ENCODE data around the gene RNASE13. TPM values are rescaled to one million over a fixed set of nuclear protein-coding genes. Genes with fewer than 3 reads are reported as not detected.

RNASE13 gene
- total and polyA plus RNA-seq, 4 donors = not detected

DNA sequence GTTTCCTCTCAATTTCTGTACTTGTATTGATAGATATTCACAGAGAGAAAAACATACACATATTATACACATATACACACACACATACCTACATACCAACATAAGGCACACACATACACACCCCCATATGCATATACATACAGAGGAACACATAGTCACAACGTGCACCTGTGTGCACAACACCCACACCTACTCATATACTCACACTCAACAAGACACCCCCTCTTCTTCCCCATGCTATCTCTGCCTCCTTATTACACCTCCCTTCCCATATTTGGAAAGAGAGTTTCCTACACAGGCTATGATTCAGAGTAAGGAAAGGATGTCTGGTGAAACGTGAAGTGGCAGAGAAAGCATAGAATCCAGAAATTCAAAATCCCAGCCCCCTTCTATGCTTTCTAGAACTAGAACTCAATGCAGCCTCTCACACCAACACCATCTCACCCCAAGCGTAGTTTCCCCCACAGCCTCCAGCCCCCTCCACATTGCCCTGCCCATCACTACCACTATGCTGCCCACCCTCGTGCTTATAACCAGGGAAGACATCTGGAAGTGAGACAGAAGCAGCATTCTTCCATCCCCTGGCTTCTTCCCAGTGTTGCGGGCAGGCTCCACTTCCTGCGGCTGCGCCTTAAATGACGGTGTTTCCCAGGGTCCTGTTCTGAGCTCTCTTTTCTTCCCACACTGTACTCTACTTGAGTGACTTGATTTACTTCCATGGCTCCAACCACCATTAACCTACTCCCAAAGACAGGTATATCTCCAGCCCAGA lies 25.4 kb upstream of the RNASE13 start:
- Histone ChIP-seq H3K9me3 (ENCODE audit: control insufficient read depth in 4 of 4, insufficient read depth in 3 of 4, low read length in 3 of 4) (no peaks in the 10 kb centered on the region), H3K27ac (ENCODE audit: low read depth in 1 of 2, low read length in 1 of 2) (no peak overlapping the region), H3K4me3 (no peak overlapping the region), H3K4me1 (ENCODE audit: control insufficient read depth in 5 of 5, insufficient read depth in 5 of 5, low read length in 5 of 5) (peaks cover 0 to 5% (median 0%) of the 10 kb centered on the region in 5 donors), H3K36me3 (ENCODE audit: control insufficient read depth in 4 of 4, insufficient read depth in 4 of 4, low read length in 4 of 4) (no peaks in the 10 kb centered on the region), H3K9ac (ENCODE audit: insufficient read depth in 1 of 2, low read length in 2 of 2) (no peak overlapping the region), H3K27me3 (ENCODE audit: control insufficient read depth in 3 of 3, insufficient read depth in 3 of 3, low read length in 2 of 3) (no peaks in the 10 kb centered on the region)
- ATAC-seq (ENCODE audit: insufficient read depth, low FRiP score) (no peak), DNase-seq (no peak)
- WGBS, 2 donors = 72 to 79% methylated on average over 8 of the region's 8 CpGs
- TF ChIP-seq, protein P1, sequence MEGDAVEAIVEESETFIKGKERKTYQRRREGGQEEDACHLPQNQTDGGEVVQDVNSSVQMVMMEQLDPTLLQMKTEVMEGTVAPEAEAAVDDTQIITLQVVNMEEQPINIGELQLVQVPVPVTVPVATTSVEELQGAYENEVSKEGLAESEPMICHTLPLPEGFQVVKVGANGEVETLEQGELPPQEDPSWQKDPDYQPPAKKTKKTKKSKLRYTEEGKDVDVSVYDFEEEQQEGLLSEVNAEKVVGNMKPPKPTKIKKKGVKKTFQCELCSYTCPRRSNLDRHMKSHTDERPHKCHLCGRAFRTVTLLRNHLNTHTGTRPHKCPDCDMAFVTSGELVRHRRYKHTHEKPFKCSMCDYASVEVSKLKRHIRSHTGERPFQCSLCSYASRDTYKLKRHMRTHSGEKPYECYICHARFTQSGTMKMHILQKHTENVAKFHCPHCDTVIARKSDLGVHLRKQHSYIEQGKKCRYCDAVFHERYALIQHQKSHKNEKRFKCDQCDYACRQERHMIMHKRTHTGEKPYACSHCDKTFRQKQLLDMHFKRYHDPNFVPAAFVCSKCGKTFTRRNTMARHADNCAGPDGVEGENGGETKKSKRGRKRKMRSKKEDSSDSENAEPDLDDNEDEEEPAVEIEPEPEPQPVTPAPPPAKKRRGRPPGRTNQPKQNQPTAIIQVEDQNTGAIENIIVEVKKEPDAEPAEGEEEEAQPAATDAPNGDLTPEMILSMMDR (IDR thresholded peaks at IDR 0.05; ENCODE audit: control extremely low read depth, extremely low read depth) = no peak

DNA sequence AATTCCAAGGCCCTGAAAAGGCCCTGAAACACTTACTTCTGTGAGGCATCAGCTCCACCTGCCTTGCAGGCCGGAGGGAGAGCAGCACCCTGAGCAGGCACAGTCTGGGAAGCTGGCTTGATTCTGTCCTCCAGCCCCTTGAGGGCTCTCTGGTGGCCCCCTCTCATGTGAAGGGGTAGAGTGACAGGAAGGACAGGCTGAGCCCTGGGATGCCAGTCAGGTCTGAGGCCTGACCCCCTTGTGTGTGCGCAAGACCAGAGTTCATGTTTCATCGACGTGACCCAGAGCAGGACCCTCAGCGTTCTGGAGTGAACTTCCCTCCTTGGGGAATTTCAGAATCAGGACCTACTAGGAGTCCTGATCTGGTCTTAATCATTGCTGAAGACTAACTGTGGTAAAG lies 24.3 kb upstream of the RNASE13 start:
- Histone ChIP-seq H3K27ac (ENCODE audit: low read depth in 1 of 2, low read length in 1 of 2) (no peak overlapping the region), H3K9ac (ENCODE audit: insufficient read depth in 1 of 2, low read length in 2 of 2) (no peak overlapping the region), H3K36me3 (ENCODE audit: control insufficient read depth in 4 of 4, insufficient read depth in 4 of 4, low read length in 4 of 4) (no peaks in the 10 kb centered on the region), H3K9me3 (ENCODE audit: control insufficient read depth in 4 of 4, insufficient read depth in 3 of 4, low read length in 3 of 4) (no peaks in the 10 kb centered on the region), H3K4me1 (ENCODE audit: control insufficient read depth in 5 of 5, insufficient read depth in 5 of 5, low read length in 5 of 5) (peaks cover 0 to 5% (median 0%) of the 10 kb centered on the region in 5 donors), H3K4me3 (no peak overlapping the region), H3K27me3 (ENCODE audit: control insufficient read depth in 3 of 3, insufficient read depth in 3 of 3, low read length in 2 of 3) (no peaks in the 10 kb centered on the region)
- DNase-seq (no peak), ATAC-seq (ENCODE audit: insufficient read depth, low FRiP score) (no peak)
- 89 to 93% methylated on average over 5 of the region's 5 CpGs for WGBS, 2 donors
- TF ChIP-seq, protein P1 (IDR thresholded peaks at IDR 0.05; ENCODE audit: control extremely low read depth, extremely low read depth) = no peak

DNA sequence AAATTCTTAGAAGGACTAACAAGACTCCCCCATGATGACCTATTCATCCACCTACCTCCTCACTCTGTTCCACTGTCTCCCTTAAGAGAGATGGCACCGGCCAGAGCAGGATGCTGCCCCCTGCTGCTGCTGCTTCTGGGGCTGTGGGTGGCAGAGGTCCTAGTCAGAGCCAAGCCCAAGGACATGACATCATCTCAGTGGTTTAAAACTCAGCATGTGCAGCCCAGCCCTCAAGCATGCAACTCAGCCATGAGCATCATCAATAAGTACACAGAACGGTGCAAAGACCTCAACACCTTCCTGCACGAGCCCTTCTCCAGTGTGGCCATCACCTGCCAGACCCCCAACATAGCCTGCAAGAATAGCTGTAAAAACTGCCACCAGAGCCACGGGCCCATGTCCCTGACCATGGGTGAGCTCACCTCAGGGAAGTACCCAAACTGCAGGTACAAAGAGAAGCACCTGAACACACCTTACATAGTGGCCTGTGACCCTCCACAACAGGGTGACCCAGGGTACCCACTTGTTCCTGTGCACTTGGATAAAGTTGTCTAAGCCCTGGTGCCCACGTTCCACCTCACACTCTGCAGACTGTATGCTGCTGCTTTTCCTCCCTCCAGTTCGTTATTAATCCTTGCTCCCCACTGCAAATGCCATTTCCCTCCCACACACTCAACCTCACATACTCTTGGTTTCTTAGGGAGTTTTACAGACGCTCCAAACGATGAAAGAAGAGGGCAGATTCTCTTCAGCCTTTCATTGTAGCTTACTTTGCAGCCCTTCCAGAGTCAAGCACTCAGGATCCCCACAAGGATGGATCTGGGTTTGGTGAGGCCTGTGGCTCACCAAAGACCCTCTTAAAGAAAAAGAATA lies 23.4 kb upstream of the RNASE13 start, which contains the start of gene RNASE8:
TSS of gene RNASE8 (plus strand) at position 20 of the 873 bp plus-strand sequence. CDS start at position 91, 71 bp downstream.
- 81 to 84% methylated on average over 8 of the region's 8 CpGs for WGBS, 2 donors
- H3K36me3 ChIP-seq (ENCODE audit: control insufficient read depth in 4 of 4, insufficient read depth in 4 of 4, low read length in 4 of 4) = no peaks in the 10 kb centered on the region
- H3K9me3 ChIP-seq (ENCODE audit: control insufficient read depth in 4 of 4, insufficient read depth in 3 of 4, low read length in 3 of 4) = no peaks in the 10 kb centered on the region
- H3K27ac ChIP-seq (ENCODE audit: low read depth in 1 of 2, low read length in 1 of 2) = no peak within 1 kb of the TSS
- no peak within 1 kb of the TSS for H3K9ac ChIP-seq (ENCODE audit: insufficient read depth in 1 of 2, low read length in 2 of 2)
- H3K4me3 ChIP-seq = no peak within 1 kb of the TSS
- peaks cover 0 to 5% (median 0%) of the 10 kb centered on the region in 5 donors for H3K4me1 ChIP-seq (ENCODE audit: control insufficient read depth in 5 of 5, insufficient read depth in 5 of 5, low read length in 5 of 5)
- TF ChIP-seq, protein P1 (IDR thresholded peaks at IDR 0.05; ENCODE audit: control extremely low read depth, extremely low read depth) = no peak
- ATAC-seq (ENCODE audit: insufficient read depth, low FRiP score) (no peak), DNase-seq (no peak)
- H3K27me3 ChIP-seq (ENCODE audit: control insufficient read depth in 3 of 3, insufficient read depth in 3 of 3, low read length in 2 of 3) = no peaks in the 10 kb centered on the region
